ENCODE data around the gene UAP1L1. TPM values are rescaled to one million over a fixed set of nuclear protein-coding genes. Genes with fewer than 3 reads are reported as not detected.
A peak's percentile ranks its signal among the peaks of the same experiment; 100 is the strongest.

The UAP1L1 gene
- total RNA-seq, 3 donors from 2014 or later: 6.7 to 12.0 (median 6.9) TPM

DNA sequence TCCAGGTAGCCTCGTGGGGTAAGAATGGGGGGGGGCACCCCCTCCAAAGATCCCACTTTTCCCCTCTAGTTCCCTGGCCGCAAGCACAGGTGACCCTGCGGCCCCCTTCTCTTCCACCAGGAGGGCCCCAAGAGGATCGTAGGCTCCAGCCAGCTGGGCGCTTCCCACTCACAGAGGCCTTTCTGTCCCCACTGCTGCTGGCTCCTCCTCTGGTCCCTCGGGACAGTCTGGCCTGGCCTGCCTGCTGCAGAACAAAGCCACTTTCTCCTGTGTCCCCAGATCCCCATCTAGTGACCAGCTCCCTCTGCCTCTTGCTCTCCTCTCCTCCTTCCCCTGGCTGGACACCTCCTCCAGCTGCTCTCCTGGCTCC is 6.4 kb upstream of the UAP1L1 start:
- intact Hi-C loops (cut with DNase I; ENCODE audit: low total_unique reads): no loop called here

DNA sequence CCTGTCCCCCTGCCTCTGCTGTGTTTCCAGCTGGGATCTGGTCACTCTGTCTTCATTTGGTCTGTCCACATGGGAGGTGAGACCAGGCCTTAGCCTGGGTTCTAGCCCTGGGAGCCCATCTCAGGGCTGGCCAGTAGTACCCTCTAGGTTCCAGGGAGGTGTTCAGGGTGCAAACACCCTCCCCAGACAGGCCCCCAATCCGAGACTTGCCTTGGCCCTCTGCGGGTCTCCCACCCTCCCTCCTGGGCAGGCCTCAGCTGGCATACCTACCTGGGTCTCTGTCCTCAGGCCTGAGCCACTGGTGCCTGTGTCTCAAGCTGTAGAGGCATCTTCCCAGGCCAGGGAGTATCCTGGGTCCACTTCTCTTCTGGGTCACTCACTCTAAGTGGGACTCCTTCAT is 6.0 kb upstream of the UAP1L1 start:
- intact Hi-C loops (cut with DNase I; ENCODE audit: low total_unique reads): no loop called here
- peaks cover 6 to 7% of the 10 kb centered on the region in 2 donors for H3K4me1 ChIP-seq
- no peaks in the 10 kb centered on the region for H3K9me3 ChIP-seq
- peaks cover 0 to 4% of the 10 kb centered on the region in 2 donors for H3K27me3 ChIP-seq
- H3K36me3 ChIP-seq: no peaks in the 10 kb centered on the region
- DNase-seq (ENCODE audit: low spot score in 2 of 2): no peak
- TF ChIP-seq POLR2AphosphoS5 (IDR thresholded peaks at IDR 0.05) (no peak), POLR2A (IDR thresholded peaks at IDR 0.05) (no peak)
- TF ChIP-seq, protein P1, sequence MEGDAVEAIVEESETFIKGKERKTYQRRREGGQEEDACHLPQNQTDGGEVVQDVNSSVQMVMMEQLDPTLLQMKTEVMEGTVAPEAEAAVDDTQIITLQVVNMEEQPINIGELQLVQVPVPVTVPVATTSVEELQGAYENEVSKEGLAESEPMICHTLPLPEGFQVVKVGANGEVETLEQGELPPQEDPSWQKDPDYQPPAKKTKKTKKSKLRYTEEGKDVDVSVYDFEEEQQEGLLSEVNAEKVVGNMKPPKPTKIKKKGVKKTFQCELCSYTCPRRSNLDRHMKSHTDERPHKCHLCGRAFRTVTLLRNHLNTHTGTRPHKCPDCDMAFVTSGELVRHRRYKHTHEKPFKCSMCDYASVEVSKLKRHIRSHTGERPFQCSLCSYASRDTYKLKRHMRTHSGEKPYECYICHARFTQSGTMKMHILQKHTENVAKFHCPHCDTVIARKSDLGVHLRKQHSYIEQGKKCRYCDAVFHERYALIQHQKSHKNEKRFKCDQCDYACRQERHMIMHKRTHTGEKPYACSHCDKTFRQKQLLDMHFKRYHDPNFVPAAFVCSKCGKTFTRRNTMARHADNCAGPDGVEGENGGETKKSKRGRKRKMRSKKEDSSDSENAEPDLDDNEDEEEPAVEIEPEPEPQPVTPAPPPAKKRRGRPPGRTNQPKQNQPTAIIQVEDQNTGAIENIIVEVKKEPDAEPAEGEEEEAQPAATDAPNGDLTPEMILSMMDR (IDR thresholded peaks at IDR 0.05): no peak
- peak overlapping the region; percentile 82 to 91 for H3K27ac ChIP-seq
- H3K4me3 ChIP-seq: peak overlapping the region in 2 of 3 donors; percentile 55 to 74

More for the DNA sequence above, 6.4 kb upstream of the UAP1L1 start:
- Histone ChIP-seq H3K36me3 (no peaks in the 10 kb centered on the region), H3K9me3 (no peaks in the 10 kb centered on the region), H3K27me3 (peaks cover 0 to 4% of the 10 kb centered on the region in 2 donors), H3K4me3 (peak overlapping the region; percentile 24 to 74 (median 55)), H3K4me1 (peaks cover 6 to 7% of the 10 kb centered on the region in 2 donors), H3K27ac (peak overlapping the region; percentile 82 to 91)
- TF ChIP-seq, protein P1 (IDR thresholded peaks at IDR 0.05): peak in 1 of 3 donors; percentile 55
- no peak for TF ChIP-seq POLR2A (IDR thresholded peaks at IDR 0.05)
- no peak for TF ChIP-seq POLR2AphosphoS5 (IDR thresholded peaks at IDR 0.05)
- DNase-seq (ENCODE audit: low spot score in 2 of 2): no peak

DNA sequence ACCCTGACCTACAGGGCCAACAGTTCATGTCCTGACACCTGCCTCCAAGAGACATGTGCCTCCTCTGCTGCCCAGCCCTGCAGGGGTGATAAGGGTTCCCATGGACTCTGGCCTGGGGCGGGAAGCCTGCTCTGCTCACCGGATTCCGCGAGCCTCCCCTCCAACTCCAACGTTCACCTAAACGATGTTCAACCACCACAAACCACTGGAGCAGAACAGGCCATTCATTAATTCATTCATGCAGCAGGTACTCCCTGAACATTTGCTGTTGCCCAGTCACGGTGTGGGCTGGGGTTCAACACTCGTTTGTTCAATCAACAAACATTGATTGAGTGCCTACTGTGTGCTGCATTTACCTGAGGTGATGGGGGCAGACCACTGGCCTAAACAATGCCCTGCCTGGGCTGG is 3.3 kb upstream of the UAP1L1 start:
- no peaks in the 10 kb centered on the region for H3K9me3 ChIP-seq
- no peak for DNase-seq (ENCODE audit: low spot score in 2 of 2)
- no peak overlapping the region for H3K27ac ChIP-seq
- TF ChIP-seq, protein P1 (IDR thresholded peaks at IDR 0.05): no peak
- TF ChIP-seq POLR2A (IDR thresholded peaks at IDR 0.05): no peak
- TF ChIP-seq POLR2AphosphoS5 (IDR thresholded peaks at IDR 0.05): no peak
- no peaks in the 10 kb centered on the region for H3K36me3 ChIP-seq
- peaks cover 0 to 3% of the 10 kb centered on the region in 2 donors for H3K27me3 ChIP-seq
- intact Hi-C loops (cut with DNase I; ENCODE audit: low total_unique reads): no loop called here
- peaks cover 11 to 15% of the 10 kb centered on the region in 2 donors for H3K4me1 ChIP-seq
- no peak overlapping the region for H3K4me3 ChIP-seq

DNA sequence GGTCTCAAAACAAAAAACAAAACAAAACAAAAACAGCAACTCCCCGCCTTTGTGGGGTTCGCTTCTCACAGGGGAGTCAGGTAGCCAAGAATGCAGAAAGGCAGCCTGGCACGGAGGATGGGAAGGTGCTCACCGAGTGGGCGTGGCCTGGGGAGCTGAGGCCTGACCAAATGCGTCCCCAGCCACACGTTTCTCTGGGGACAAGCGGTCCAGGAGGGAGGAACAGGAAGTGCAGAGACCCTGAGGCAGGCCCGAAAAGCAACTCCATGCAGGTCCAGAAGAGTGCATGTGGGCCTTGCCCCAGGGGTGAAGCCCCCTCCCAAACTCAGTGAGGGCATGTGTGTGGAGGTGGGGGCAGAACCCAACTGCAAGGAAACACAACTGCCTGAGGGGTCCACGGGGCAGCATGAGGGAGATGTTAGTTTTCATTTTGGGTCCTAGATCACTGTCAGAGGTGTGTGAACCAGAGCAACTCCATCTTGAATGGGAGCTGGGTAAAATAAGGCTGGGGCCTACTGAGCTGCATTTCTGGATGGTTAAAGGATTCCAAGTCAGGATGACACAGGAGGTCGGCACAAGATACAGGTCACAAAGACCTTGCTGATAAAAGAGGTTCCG is 2.6 kb upstream of the UAP1L1 start:
- no peak overlapping the region for H3K4me3 ChIP-seq
- DNase-seq (ENCODE audit: low spot score in 2 of 2): no peak
- no peak overlapping the region for H3K27ac ChIP-seq
- intact Hi-C loops (cut with DNase I; ENCODE audit: low total_unique reads): no loop called here
- no peaks in the 10 kb centered on the region for H3K36me3 ChIP-seq
- H3K4me1 ChIP-seq: peaks cover 11 to 15% of the 10 kb centered on the region in 2 donors
- H3K9me3 ChIP-seq: no peaks in the 10 kb centered on the region
- no peaks in the 10 kb centered on the region for H3K27me3 ChIP-seq
- TF ChIP-seq, protein P1 (IDR thresholded peaks at IDR 0.05): no peak
- TF ChIP-seq POLR2AphosphoS5 (IDR thresholded peaks at IDR 0.05) (no peak), POLR2A (IDR thresholded peaks at IDR 0.05) (no peak)

DNA sequence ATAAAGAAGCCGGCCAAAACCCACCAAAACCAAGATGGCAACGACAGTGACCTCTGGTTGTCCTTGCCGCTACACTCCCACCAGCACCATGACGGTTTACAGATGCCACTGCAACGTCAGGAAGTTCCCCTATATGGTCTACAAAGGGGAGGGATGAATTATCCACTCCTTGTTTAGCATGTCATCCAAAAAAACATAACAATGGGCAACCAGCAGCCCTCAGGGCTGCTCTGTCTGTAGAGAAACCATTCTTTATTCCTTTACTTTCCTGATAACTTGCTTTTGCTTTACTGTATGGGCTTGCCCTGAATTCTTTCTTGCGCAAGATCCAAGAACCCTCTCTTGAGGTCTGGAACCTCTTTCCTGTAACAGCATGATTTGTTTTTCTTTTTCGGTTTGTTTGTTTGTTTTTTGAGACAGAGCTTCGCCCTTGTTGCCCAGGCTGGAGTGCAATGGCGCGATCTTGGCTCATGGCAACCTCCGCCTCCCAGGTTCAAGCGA is 2.0 kb upstream of the UAP1L1 start:
- no peak for TF ChIP-seq POLR2AphosphoS5 (IDR thresholded peaks at IDR 0.05)
- TF ChIP-seq POLR2A (IDR thresholded peaks at IDR 0.05): no peak
- Histone ChIP-seq H3K9me3 (no peaks in the 10 kb centered on the region), H3K27ac (no peak overlapping the region), H3K36me3 (peaks cover 1% of the 10 kb centered on the region), H3K27me3 (no peaks in the 10 kb centered on the region), H3K4me3 (no peak overlapping the region), H3K4me1 (peaks cover 11 to 15% of the 10 kb centered on the region in 2 donors)
- no peak for DNase-seq (ENCODE audit: low spot score in 2 of 2)
- intact Hi-C loops (cut with DNase I; ENCODE audit: low total_unique reads): no loop called here

All from breast epithelium (tissue), 4 donors.